Fibroblast of lung (primary cell): ENCODE data around the gene KRT32.

ENCODE experiments used
- EZH2 ChIP-seq: IDR thresholded peaks from 2 replicates; pipeline ENCODE4 v1.5.1; 2012; ENCODE audit warnings: low read length, control low read depth, mild to moderate bottlenecking; ENCODE audit errors: missing control alignments
- TF ChIP-seq, protein P1 (sequence below), 2 donors: IDR thresholded peaks in 1 of 2; conservative IDR thresholded peaks in 1 of 2; 1 replicate in 1 of 2; 2 replicates in 1 of 2; pipeline ENCODE4 v1.5.1; 2011 to 2012; ENCODE audit warnings: low read length in 2 of 2, control low read depth in 1 of 2, inconsistent platforms in 1 of 2, low read depth in 1 of 2, mild to moderate bottlenecking in 1 of 2

DNA sequence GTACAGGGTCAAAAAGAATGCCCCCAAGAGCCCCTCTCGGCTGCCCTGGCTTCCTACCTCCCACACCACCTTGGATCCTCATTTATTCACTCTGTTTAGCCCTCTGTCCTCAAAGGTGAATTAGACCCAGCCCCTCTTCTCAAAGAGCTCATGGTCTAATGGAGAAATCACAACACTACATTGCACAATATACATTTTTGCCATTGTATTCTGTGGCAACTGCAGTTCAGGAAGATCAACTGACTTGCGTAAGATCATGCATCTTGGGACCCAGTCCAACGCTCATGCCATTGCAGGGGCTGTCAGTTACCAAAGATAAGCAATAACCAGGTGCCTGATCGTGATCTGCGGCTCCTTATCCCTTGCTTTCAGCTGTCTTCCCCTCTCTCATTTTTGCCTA lies 27.8 kb downstream of the KRT32 start:
- TF ChIP-seq, protein P1, sequence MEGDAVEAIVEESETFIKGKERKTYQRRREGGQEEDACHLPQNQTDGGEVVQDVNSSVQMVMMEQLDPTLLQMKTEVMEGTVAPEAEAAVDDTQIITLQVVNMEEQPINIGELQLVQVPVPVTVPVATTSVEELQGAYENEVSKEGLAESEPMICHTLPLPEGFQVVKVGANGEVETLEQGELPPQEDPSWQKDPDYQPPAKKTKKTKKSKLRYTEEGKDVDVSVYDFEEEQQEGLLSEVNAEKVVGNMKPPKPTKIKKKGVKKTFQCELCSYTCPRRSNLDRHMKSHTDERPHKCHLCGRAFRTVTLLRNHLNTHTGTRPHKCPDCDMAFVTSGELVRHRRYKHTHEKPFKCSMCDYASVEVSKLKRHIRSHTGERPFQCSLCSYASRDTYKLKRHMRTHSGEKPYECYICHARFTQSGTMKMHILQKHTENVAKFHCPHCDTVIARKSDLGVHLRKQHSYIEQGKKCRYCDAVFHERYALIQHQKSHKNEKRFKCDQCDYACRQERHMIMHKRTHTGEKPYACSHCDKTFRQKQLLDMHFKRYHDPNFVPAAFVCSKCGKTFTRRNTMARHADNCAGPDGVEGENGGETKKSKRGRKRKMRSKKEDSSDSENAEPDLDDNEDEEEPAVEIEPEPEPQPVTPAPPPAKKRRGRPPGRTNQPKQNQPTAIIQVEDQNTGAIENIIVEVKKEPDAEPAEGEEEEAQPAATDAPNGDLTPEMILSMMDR (conservative IDR thresholded peaks at IDR 0.05 in 1 of 2, IDR thresholded peaks at IDR 0.05 in 1 of 2; ENCODE audit: low read depth in 1 of 2, low read length in 2 of 2), result no peak
- no peak for TF ChIP-seq EZH2
